ENCODE measurements around the gene DDRGK1. TPM values are rescaled to one million over a fixed set of nuclear protein-coding genes. Genes with fewer than 3 reads are reported as not detected.

DDRGK1 gene
- total and polyA plus RNA-seq, 2 of the 8 experiments (the other 6 are each of a cell fraction or from before 2014, with no cell fraction given), result 29.4 to 42.0 TPM

DNA sequence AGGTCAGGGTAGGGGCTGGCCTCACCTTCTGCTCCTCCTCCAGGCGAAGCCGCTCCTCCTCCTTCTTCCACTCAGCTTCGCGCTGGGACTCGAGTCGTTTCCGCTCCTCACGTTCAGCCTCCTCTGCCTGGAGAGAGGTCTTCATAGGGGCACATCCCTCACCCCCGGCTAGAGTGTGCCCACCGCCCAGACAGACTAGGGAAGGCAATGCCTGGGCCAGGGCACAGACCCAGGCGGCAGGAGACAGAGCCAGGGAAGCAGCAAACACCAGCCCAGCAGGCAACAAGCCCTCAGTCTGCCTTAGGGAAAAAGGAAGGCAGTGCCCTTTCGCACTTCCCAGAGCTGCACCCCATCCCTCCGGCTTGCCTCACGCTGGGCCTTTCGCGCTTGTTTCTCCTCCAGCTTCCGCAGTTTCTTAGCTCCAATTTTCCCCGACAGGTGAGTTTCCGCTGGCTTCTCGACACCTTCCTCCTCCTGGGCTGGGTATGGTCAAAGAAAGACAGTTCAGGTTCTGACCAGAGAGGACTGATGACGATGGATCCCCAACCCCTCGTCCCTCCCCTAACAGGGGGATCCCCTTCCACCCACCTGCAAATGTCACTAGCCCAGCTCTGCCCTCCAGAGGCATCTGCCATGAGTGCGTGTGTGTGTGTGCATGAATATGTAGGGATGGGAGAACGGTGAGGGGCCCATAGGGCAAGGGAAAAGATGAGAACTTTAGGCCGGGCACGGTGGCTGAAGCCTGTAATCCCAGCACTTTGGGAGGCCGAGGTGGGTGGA lies 4.3 kb downstream of the DDRGK1 start (continued):
- TF ChIP-seq SUZ12 (IDR thresholded peaks at IDR 0.05; ENCODE audit: low read length) (no peak), GTF2F1 (IDR thresholded peaks at IDR 0.05; ENCODE audit: borderline replicate concordance, low read depth, low read length) (no peak), KDM5A (IDR thresholded peaks at IDR 0.05; ENCODE audit: low read length) (no peak)
